ENCODE measurements around the gene ADIPOQ. TPM values are rescaled to one million over a fixed set of nuclear protein-coding genes. Genes with fewer than 3 reads are reported as not detected.
"Not testable (repeated sequence)": the region's sequence is repeated elsewhere in the genome, so short reads cannot be mapped to it uniquely, and the experiment has no call there.

Gene ADIPOQ
- total RNA-seq, 2 donors from 2014 or later: 0.17 to 0.58 TPM

DNA sequence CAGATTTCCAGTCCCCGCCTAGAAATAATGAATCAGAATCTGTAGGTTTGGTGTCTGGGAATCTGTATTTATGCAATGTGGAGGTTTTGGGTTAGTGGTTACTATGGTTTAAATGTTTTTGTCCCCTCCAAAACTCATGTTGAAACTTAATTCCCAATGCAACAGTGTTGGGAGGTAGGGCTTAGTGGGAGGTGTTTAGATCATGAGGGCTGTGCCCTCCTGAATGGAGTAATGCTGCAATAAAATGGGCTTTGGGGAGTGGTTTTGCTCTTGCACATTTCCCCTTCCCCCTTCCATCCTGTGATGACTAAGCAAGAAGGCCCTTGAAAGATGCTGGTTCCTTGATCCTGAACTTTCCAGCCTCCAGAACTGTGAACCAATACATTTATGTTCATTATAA is 27.1 kb upstream of the ADIPOQ start:
- Histone ChIP-seq H3K4me3 (no peak overlapping the region), H3K9ac (ENCODE audit: low read depth in 2 of 2, low read length in 2 of 2) (no peak overlapping the region), H3K36me3 (no peaks in the 10 kb centered on the region), H3K9me3 (no peaks in the 10 kb centered on the region), H3K27me3 (no peaks in the 10 kb centered on the region), H3K27ac (no peak overlapping the region), H3K4me1 (no peaks in the 10 kb centered on the region)
- TF ChIP-seq, protein P1, sequence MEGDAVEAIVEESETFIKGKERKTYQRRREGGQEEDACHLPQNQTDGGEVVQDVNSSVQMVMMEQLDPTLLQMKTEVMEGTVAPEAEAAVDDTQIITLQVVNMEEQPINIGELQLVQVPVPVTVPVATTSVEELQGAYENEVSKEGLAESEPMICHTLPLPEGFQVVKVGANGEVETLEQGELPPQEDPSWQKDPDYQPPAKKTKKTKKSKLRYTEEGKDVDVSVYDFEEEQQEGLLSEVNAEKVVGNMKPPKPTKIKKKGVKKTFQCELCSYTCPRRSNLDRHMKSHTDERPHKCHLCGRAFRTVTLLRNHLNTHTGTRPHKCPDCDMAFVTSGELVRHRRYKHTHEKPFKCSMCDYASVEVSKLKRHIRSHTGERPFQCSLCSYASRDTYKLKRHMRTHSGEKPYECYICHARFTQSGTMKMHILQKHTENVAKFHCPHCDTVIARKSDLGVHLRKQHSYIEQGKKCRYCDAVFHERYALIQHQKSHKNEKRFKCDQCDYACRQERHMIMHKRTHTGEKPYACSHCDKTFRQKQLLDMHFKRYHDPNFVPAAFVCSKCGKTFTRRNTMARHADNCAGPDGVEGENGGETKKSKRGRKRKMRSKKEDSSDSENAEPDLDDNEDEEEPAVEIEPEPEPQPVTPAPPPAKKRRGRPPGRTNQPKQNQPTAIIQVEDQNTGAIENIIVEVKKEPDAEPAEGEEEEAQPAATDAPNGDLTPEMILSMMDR (IDR thresholded peaks at IDR 0.05): no peak
- intact Hi-C loops (cut with DNase I): no loop called here
- DNase-seq: no peak

DNA sequence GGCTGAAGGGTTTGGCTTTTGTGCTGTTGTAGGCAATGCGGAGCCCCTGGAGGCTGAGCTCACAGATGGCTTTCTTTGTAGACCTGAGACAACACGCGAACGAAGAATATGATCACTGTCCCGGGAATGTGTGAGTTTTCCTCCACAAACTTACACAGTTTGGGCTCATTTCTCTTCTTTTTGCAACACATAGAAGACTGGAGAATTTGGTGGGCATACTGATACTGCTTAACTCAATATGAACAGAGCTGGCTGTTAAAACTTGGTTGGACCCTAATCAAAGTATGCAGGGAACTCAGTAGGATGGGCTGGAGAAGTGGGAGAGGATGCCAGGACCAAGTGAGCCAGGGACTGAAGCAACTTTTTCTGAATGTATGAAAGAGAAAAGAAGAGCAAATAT is 24.0 kb upstream of the ADIPOQ start:
- TF ChIP-seq, protein P1 (IDR thresholded peaks at IDR 0.05): no peak
- Histone ChIP-seq H3K27me3 (no peaks in the 10 kb centered on the region), H3K27ac (no peak overlapping the region), H3K36me3 (no peaks in the 10 kb centered on the region), H3K9ac (ENCODE audit: low read depth in 2 of 2, low read length in 2 of 2) (no peak overlapping the region), H3K4me3 (no peak overlapping the region), H3K9me3 (no peaks in the 10 kb centered on the region), H3K4me1 (no peaks in the 10 kb centered on the region)
- DNase-seq: no peak
- intact Hi-C loops (cut with DNase I): no loop called here

DNA sequence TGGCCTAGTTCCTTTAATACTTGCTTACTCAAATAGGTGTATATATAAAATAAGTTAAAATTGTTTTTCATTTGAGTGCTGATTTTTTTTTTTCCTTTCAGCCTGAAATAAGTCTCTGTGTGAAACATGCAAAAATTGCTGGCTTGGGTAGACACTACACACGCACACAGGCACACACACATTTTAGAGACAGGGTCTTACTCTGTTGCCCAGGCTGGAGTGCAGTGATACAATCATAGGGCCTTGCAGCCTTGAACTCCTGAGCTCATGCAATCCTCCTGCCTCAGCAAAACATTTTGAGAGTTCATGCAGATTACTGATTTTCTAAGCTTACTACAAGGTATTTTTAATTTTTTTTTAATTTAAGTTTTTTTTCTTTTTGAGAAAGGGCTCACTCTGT is 23.6 kb upstream of the ADIPOQ start:
- TF ChIP-seq, protein P1 (IDR thresholded peaks at IDR 0.05): no peak
- no peak for DNase-seq
- no peaks in the 10 kb centered on the region for H3K36me3 ChIP-seq
- intact Hi-C loops (cut with DNase I): no loop called here
- no peak overlapping the region for H3K9ac ChIP-seq (ENCODE audit: low read depth in 2 of 2, low read length in 2 of 2)
- no peak overlapping the region for H3K4me3 ChIP-seq
- H3K27ac ChIP-seq: no peak overlapping the region
- no peaks in the 10 kb centered on the region for H3K9me3 ChIP-seq
- H3K27me3 ChIP-seq: no peaks in the 10 kb centered on the region
- H3K4me1 ChIP-seq: no peaks in the 10 kb centered on the region

DNA sequence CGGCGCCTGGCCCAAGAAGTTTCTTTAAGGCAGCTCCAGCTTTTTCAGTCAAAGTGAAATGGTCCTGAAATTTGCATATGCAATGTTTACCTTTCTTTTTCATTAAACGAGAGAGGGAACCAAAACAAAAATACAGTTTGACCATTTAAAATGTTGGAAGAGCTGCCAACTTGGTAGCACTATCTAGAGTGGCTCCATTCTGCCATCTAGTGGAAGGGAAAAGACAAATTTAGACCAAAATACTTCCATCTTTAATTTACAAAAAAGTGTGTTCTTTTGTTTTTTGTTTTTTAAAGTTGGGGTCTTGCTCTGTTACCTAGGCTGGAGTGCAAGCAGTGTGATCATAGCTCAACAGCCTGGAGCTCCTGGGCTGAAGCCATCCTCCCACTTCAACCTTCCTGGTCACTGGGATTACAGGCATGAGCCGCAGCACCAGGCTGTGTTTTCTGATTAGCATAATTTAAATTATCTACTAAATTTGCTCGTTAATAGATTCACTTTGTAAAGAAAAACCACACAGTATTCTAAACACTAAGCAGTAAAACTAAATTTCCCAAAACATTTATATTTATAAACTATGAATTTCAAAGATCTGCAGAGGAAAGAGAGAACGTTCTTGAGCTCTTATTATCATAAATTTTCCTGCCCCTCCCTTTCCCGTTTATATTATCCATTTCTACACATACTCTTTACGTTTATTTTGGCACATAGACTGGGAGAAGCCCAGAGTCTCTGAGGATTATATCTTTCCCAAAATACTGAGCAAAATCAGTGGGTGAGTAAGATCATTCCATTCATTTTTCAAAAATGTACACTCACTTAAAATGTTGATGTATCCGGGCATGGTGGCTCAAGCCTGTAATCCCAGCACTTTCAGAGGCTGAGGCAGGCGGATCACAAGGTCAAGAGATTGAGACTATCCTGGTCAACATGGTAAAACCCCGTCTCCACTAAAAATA is 20.8 kb upstream of the ADIPOQ start:
- H3K9ac ChIP-seq (ENCODE audit: low read depth in 2 of 2, low read length in 2 of 2): no peak overlapping the region
- DNase-seq: no peak
- intact Hi-C loops (cut with DNase I): loop anchor here (5.0 kb wide), 1 partner anchor 204 kb away; no protein-coding TSS in a partner anchor
- TF ChIP-seq, protein P1 (IDR thresholded peaks at IDR 0.05): peak; percentile 41
- no peak overlapping the region for H3K4me3 ChIP-seq
- no peaks in the 10 kb centered on the region for H3K4me1 ChIP-seq
- H3K27me3 ChIP-seq: peaks cover 21% of the 10 kb centered on the region
- H3K9me3 ChIP-seq: no peaks in the 10 kb centered on the region
- no peak overlapping the region for H3K27ac ChIP-seq
- H3K36me3 ChIP-seq: no peaks in the 10 kb centered on the region

DNA sequence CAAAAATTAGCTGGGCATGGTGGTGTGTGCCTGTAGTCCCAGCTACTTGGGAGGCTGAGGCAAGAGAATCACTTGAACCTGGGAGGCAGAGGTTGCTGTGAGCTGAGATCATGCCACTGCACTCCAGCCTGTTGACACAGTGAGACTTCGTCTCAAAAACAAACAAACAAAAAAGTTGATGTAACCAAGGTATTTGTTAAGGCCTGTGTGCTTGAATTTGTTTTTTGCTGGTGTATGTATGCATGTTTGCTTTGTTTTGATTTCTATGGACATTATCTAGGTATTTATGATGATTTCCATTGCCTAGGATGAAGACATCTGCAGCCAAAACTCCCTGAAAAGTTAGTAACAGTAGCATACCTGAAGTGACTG is 20.1 kb upstream of the ADIPOQ start:
- intact Hi-C loops (cut with DNase I): loop anchor here (5.0 kb wide), 1 partner anchor 205 kb away; no protein-coding TSS in a partner anchor
- H3K4me1 ChIP-seq; H3K9ac ChIP-seq (ENCODE audit: low read depth in 2 of 2, low read length in 2 of 2); H3K9me3 ChIP-seq; H3K27ac ChIP-seq; H3K4me3 ChIP-seq; H3K36me3 ChIP-seq; DNase-seq: not testable (repeated sequence)
- peaks cover 21% of the 10 kb centered on the region for H3K27me3 ChIP-seq

DNA sequence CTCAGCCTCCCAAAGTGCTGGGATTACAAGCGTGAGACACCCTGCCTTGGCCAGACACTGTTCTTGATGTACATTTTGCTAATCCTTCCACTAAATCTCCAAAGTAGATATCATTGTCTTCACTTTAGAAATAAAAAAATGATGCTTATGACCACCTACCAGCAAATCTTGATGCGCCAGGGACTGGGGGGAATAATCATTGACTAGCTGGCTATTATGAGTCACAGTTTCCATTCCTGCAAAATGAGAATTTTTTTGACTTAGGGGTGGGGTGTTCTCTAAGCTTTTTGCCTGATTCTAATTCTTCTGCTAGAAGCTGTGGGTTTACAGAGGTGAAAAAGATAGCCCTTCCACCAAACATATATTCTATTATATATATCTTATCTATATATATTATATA is 19.1 kb upstream of the ADIPOQ start:
- no peak for DNase-seq
- H3K4me3 ChIP-seq: no peak overlapping the region
- no peak overlapping the region for H3K9ac ChIP-seq (ENCODE audit: low read depth in 2 of 2, low read length in 2 of 2)
- no peak overlapping the region for H3K27ac ChIP-seq
- TF ChIP-seq, protein P1 (IDR thresholded peaks at IDR 0.05): no peak
- no peaks in the 10 kb centered on the region for H3K4me1 ChIP-seq
- H3K36me3 ChIP-seq: no peaks in the 10 kb centered on the region
- intact Hi-C loops (cut with DNase I): loop anchor here (5.0 kb wide), 1 partner anchor 206 kb away; no protein-coding TSS in a partner anchor
- H3K27me3 ChIP-seq: peaks cover 21% of the 10 kb centered on the region
- H3K9me3 ChIP-seq: no peaks in the 10 kb centered on the region
